ENCODE results near the gene MAGI2. TPM values are rescaled to one million over a fixed set of nuclear protein-coding genes. Genes with fewer than 3 reads are reported as not detected.

MAGI2 gene
- total RNA-seq, 2 donors from 2014 or later: 3.9 to 10.5 TPM

GRCh38 chr7:78780560-78780959 is 672.9 kb downstream of the MAGI2 start:
- Histone ChIP-seq H3K27me3 (no peaks in the 10 kb centered on the region), H3K36me3 (replicated peaks in 1 of 2; ENCODE audit: insufficient read depth in 1 of 2, low read depth in 2 of 2) (no peaks in the 10 kb centered on the region), H3K27ac (no peak overlapping the region), H3K4me3 (no peak overlapping the region), H3K9me3 (no peaks in the 10 kb centered on the region), H3K4me1 (no peaks in the 10 kb centered on the region)
- TF ChIP-seq CTCF (IDR thresholded peaks at IDR 0.05) (no peak), POLR2A (IDR thresholded peaks at IDR 0.05) (no peak)
- intact Hi-C loops (cut with DNase I): no loop called here
- no peak for ATAC-seq
- no peak for DNase-seq
- 29 to 39% methylated on average over 4 of the region's 4 CpGs for WGBS, 2 donors

- Histone ChIP-seq H3K4me3 (no peak overlapping the region), H3K4me1 (no peaks in the 10 kb centered on the region), H3K27ac (no peak overlapping the region), H3K9me3 (no peaks in the 10 kb centered on the region), H3K36me3 (replicated peaks in 1 of 2; ENCODE audit: insufficient read depth in 1 of 2, low read depth in 2 of 2) (no peaks in the 10 kb centered on the region), H3K27me3 (no peaks in the 10 kb centered on the region)
- peak; percentile 67 for ATAC-seq
- no peak for DNase-seq
- peak in 5 of 7 experiments; percentile 11 to 57 (median 50) for TF ChIP-seq CTCF (IDR thresholded peaks at IDR 0.05)
- TF ChIP-seq POLR2A (IDR thresholded peaks at IDR 0.05): no peak
- intact Hi-C loops (cut with DNase I): no loop called here
- WGBS, 2 donors: 32 to 33% methylated on average over 2 of the region's 2 CpGs
Observed at GRCh38 chr7:78779788-78780187, 673.7 kb downstream of the MAGI2 start.

- Histone ChIP-seq H3K27me3 (no peaks in the 10 kb centered on the region), H3K27ac (no peak overlapping the region), H3K36me3 (replicated peaks in 1 of 2; ENCODE audit: insufficient read depth in 1 of 2, low read depth in 2 of 2) (no peaks in the 10 kb centered on the region), H3K9me3 (no peaks in the 10 kb centered on the region), H3K4me1 (no peaks in the 10 kb centered on the region), H3K4me3 (no peak overlapping the region)
- no peak for ATAC-seq
- DNase-seq: no peak
- WGBS, 2 donors: 88 to 96% methylated on average over 2 of the region's 2 CpGs
- intact Hi-C loops (cut with DNase I): no loop called here
- TF ChIP-seq POLR2A (IDR thresholded peaks at IDR 0.05) (no peak), CTCF (IDR thresholded peaks at IDR 0.05) (no peak)
Observed at GRCh38 chr7:78777829-78778228, 675.6 kb downstream of the MAGI2 start.

GRCh38 chr7:78770422-78771410 is 682.8 kb downstream of the MAGI2 start:
- no peaks in the 10 kb centered on the region for H3K36me3 ChIP-seq (replicated peaks in 1 of 2; ENCODE audit: insufficient read depth in 1 of 2, low read depth in 2 of 2)
- ATAC-seq (peak; percentile 69), DNase-seq (peak in 1 of 4 donors; percentile 11)
- no peaks in the 10 kb centered on the region for H3K9me3 ChIP-seq
- H3K27ac ChIP-seq: peak overlapping the region in 2 of 4 donors; percentile 7 to 20
- H3K4me1 ChIP-seq: peaks cover 15% of the 10 kb centered on the region
- no peaks in the 10 kb centered on the region for H3K27me3 ChIP-seq
- TF ChIP-seq POLR2A (IDR thresholded peaks at IDR 0.05): no peak
- no peak for TF ChIP-seq CTCF (IDR thresholded peaks at IDR 0.05)
- intact Hi-C loops (cut with DNase I): no loop called here
- peak overlapping the region in 1 of 2 donors; percentile 20 for H3K4me3 ChIP-seq
- 1 to 6% methylated on average over 16 of the region's 16 CpGs for WGBS, 2 donors

All from body of pancreas (tissue), 4 donors.